Inflammatory macrophage treated with lipopolysaccharide for 1 hour (primary cell): ENCODE measurements around the gene STK10.

Source experiments
- DNase-seq, 2 donors: peaks; one replicate each; pipeline ENCODE4 v3.0.0-alpha.2; 2020 to 2022

Gene STK10

GRCh38 chr5:172105811-172106210 lies 82.2 kb downstream of the STK10 start:
- no peak for DNase-seq

DNA sequence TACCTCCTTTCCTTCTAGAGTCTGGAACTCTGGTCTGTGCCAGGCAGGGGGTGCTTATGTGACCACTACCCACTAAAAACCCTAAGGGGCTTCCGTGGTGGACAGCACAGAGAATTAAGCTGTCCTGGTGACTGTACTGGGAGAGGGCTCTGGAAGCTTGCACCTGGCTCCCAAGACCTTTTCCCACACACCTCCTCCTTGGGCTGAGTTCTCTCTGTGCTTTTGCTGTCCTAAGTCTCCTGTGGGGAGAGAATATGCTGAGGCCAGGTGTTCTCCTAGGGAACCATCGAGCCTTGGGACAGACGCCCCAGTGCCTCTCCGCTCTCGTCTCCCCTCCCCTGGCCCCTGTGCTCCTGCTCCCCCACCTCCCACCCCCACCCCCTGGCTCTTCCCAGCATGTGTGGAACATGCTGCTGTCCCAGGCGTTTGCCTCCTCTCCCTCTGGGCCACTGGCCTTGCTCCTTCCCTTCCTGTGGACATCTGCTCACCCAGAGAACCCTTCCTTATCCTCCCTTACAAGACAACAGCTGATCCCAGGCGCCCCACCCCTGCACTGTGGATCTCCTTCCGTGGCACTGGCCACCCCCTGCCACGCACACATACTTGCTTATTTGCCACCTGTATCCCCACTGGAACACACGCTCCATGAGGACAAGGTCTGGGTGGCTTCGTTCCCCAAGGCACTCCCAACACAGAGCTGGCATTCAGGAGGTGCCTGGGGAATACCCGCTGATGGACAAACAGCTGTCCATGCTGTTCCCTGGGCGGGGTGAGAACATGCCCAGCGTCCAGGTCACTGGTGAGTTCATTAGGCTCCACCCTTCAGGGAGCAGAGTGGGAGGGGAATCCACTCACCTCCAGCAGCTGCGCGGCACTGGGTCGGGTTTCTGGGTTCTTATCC lies 83.0 kb downstream of the STK10 start:
- DNase-seq: no peak

- DNase-seq: no peak
These were observed 84.0 kb downstream of the STK10 start for GRCh38 chr5:172104021-172104420.

GRCh38 chr5:172102913-172103626 lies 85.0 kb downstream of the STK10 start:
- no peak for DNase-seq

DNA sequence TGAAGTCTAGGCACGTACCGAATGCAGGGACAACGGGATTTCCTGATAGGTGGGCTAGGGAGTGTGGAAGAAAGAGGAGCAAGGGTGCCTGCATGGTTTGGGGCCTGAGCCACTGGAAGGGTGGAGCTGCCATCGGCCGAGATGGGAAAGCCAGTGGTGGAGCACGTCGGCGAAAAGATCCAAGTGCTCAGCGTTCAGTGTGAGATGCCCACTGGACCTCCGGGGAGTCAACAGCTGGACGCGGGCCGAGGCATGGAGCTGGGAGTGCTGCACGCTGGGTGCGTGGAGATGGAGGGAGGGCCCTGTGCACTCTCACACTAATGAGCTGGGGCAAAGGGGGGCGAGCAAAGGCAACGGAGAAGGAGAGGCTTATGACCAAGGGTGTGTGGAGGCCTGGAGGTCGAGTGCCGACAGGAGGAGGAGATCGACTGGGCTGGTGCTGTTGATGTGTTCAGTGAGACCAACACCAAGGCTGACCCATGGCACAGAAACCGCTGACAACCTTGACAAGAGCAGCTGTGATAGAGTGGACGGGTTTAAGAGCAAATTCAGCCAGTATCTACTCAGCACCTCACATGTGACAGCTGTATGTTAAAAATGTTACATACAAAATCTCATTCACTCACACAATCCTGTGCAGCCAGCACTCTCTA lies 85.7 kb downstream of the STK10 start:
- no peak for DNase-seq

- DNase-seq: no peak
These were observed 86.3 kb downstream of the STK10 start for GRCh38 chr5:172101547-172102217.

GRCh38 chr5:172098883-172099282 lies 89.1 kb downstream of the STK10 start:
- DNase-seq: no peak

- no peak for DNase-seq
These were observed 90.0 kb downstream of the STK10 start for GRCh38 chr5:172098046-172098445.

DNA sequence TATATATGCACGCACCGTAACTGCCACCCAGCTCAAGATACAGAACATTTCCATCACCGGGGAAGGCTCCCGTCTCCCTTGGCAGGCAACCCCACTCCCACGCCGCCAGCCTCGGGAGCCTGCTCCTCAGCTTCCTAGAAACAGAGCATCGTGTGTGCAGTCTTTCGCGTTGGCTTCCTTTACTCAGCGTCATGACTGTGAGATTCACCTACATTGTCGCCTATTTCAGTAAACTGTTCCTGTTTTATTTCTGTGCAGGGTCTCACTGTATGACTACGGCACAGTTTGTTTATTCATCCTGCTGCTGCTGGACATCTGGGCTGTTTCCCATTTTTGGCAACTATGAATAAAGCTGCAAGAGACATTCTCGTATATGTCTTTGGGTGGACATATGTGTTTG lies 90.7 kb downstream of the STK10 start:
- no peak for DNase-seq

DNA sequence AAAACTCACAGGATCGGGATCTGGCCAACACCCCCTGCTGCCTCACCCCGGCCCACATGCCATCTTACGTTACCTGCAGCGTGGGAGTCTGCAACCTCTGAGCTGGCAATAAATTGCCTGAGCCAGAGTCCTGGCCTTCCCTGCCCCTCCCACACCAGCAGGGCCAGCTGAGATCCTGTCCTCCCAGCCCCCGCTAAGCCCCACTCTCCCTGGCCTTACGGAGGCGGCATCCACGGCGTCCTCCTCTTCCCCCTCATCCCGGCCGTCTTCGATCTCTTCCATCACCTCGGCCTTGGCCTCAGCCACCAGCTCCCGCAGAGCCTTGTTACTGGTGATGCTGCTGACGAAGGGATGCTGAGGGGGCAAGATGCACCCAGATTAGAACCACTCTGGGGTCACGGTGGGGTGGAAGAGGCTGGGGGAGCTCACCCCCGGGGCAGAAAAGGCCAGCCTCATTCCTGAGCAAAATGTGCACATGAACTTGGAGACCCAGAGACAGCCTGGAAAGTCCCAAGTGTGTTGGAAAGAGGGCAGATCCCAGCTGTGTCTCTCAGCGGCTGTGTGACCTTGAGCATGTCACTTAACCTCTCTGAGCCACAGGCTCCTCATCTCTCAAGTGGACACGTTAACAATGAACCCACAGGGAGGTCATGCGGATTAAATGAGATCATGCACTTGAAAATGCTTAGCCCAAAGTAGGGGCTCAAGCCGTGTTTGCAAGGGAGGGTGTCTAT lies 91.7 kb downstream of the STK10 start:
- no peak for DNase-seq

GRCh38 chr5:172095368-172096206 lies 92.4 kb downstream of the STK10 start:
- DNase-seq: no peak

DNA sequence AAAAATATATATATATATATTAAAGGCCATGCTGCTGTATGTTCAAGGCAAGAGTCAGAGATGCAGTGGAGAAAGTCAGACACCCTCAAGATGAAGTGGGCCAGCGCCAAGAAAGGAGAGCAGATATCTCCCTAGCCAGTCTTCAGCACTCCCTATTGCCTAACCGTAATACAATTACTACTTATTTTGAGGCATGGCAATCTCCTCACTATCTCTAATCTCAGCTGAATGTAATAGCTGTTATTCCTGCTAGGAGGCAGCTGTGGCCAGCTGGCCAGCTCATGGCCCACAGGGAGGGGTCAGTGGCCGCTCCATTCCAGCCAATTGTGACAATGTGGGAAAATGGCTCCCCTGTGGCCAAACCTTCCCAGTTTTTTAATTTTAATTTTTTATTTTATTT lies 94.1 kb downstream of the STK10 start:
- DNase-seq: no peak

GRCh38 chr5:172093559-172093958 lies 94.5 kb downstream of the STK10 start:
- DNase-seq: no peak

DNA sequence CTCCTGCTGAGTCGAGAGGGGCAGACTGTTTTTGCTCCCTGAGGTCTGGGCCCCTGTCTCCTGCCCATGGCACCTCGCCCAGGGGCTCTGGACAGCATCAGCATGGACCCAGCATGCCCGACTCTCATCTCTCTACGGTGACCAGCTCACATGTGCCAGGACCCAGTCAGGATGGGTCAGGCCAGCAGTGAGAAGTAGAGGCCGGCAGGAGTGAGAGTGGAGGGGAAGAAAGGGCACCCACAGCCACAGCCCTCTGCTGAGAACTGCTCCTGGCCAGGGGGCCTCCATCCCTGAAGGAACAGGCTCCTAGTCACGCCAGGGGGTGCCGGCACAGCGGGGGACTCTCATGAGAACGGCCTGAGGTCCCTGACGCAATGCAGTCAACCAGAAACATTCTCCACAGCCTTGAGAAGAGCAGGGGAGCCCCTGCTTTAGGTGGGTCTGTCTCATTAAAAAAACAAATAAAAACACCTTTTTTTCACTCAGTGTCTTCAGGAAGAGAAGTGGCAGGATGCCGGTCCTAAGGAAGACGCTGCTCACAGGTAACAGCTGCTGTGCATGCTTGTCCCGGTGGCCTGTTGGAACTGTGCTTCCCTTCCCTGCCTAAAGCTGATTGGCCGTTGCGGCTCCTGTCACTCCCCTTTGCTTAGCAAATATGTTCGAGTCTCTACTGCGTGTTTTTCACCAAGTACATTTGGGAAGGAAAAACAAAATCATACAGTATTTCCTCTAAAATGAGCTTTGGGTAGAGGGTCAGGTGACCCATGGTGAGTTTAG lies 95.9 kb downstream of the STK10 start:
- DNase-seq: no peak

GRCh38 chr5:172090976-172091547 lies 97.0 kb downstream of the STK10 start:
- DNase-seq: no peak

GRCh38 chr5:172089298-172090117 lies 98.5 kb downstream of the STK10 start:
- DNase-seq: no peak

GRCh38 chr5:172088801-172089200 lies 99.2 kb downstream of the STK10 start:
- DNase-seq: no peak

DNA sequence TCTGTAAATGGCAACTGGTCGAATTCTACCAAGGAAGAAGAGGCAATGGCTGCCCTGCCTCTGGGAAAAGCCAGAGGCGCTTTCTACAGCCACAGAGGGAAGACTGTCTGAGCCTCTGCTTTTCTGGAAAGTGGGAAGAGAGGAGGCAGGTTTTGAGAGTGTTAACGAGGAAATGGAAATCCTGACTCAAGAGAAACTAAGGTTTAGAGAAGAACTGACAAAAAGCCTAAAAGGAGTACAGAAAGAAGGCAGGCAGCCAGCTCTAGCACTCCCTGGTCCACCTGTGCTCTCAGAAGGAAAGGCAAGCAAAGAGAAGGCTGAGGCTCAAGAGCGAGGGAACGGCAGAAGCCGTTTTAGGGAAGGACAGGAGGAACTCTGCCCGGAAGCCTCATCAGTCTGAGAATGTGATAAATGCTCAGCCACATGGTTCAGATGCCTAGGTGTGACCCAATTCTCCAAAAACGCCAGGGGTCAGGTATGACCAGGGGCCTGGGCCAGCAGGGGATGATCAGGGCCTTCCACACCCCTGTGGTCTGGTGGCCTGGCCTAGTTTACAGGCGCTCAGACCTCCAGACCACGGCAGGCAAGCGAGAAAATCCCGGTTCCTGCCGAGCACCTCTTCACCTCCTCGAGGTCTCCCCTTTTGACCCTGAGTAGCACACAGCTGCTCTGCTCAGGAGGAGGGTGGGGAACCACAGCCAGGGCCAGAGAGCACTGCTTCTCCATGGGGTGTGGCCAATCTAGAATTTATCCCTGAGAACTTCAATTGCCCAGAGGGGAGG lies 101.6 kb downstream of the STK10 start:
- DNase-seq: no peak

DNA sequence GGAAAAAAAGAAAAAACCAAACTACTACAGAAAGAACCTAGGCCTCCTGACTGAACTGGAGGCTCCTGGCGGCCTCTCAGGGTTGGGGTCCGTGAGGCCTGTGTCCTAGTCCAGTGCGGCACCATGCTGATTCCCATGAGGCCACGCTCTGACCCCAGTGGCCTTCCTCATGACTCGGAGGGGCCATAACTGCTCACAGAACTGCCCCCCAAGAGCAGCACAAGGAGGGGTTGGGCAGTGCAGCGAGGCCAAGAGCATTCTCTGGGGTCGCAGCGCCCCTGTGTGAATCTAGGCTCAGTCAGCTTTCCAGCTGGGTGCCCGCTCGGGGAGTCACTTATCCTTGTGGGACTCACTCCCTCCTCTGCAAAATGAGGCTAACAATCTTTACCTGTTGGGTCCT lies 102.3 kb downstream of the STK10 start:
- no peak for DNase-seq
